A549 (cell line): ENCODE data around the gene PHAF1. TPM values are rescaled to one million over a fixed set of nuclear protein-coding genes. Genes with fewer than 3 reads are reported as not detected.

Source experiments
- ATAC-seq, 2 experiments: fragments of 200-7000 bp in 1 of 2; fragments of >200 bp in 1 of 2; cut with Nextera tagmentation in 1 of 2; cut with Tn5 transposase in 1 of 2; 3 replicates each; pipeline versions ENCODE4 v1.8.0 to v1.9.1; 2018 to 2020; ENCODE audit warnings: mild to moderate bottlenecking in 1 of 2, moderate library complexity in 1 of 2
- CTCF ChIA-PET: fragments of 300-600 bp; sonication (Branson Sonifier 250); formaldehyde crosslinking; extraction: SDS; loops from one replicate; lab custom pipeline; 2021; ENCODE audit warnings: antibody characterized with exemption, inconsistent platforms; lab: Yijun Ruan, JAX
- POLR2A ChIA-PET: fragments of 350-600 bp; formaldehyde crosslinking; extraction: SDS; loops from one replicate; lab custom pipeline; 2021; ENCODE audit warnings: antibody characterized with exemption, inconsistent platforms; lab: Yijun Ruan, JAX
- DNase-seq, 2 experiments: peaks; one replicate each; pipeline versions ENCODE4 v3.0.0 to v3.0.0-alpha.2; 2011 to 2016; ENCODE audit warnings: low read depth in 1 of 2, low spot score in 1 of 2
- FAIRE-seq: peaks from 2 replicates; lab custom pipeline; 2011; peaks lifted over from hg19 to GRCh38; lab: Jason Lieb, UNC
- H3K27ac ChIP-seq, 2 experiments: fragments of >200 bp; sonication (Bioruptor Twin); formaldehyde crosslinking; 3 replicates each; pipeline ENCODE4 v1.5.1; 2016 to 2017
- H3K4me1 ChIP-seq: fragments of >200 bp; sonication (Bioruptor Twin); formaldehyde crosslinking; 3 replicates; pipeline ENCODE4 v1.6.1; 2016
- H3K4me2 ChIP-seq: fragments of >200 bp; sonication (Bioruptor Twin); formaldehyde crosslinking; 3 replicates; pipeline ENCODE4 v1.6.1; 2016
- H3K4me3 ChIP-seq: fragments of >200 bp; sonication (Bioruptor Twin); formaldehyde crosslinking; 3 replicates; pipeline ENCODE4 v1.5.1; 2016
- H3K9me3 ChIP-seq: fragments of >200 bp; sonication (Bioruptor Twin); formaldehyde crosslinking; 3 replicates; pipeline ENCODE4 v1.6.1; 2016
- CBX2 ChIP-seq: fragments of 200-600 bp; sonication (generic); IDR thresholded peaks from 2 replicates; pipeline ENCODE4 v1.6.1; 2016; ENCODE audit warnings: low read depth, mild to moderate bottlenecking, borderline replicate concordance
- CBX8 ChIP-seq: fragments of 200-600 bp; sonication (generic); IDR thresholded peaks from 2 replicates; pipeline ENCODE4 v1.6.1; 2016
- GATA3 ChIP-seq: IDR thresholded peaks from 2 replicates; pipeline ENCODE4 v1.6.1; 2012; ENCODE audit warnings: borderline replicate concordance
- HDAC2 ChIP-seq: fragments of 200-600 bp; sonication (generic); IDR thresholded peaks from 2 replicates; pipeline ENCODE4 v1.6.1; 2016
- HEYL ChIP-seq: fragments of 250-450 bp; sonication (Bioruptor Pico); IDR thresholded peaks from 2 replicates; pipeline ENCODE4 v1.8.0; 2021; ENCODE audit warnings: mild to moderate bottlenecking, moderate library complexity
- HMGXB4 ChIP-seq: fragments of 250-450 bp; sonication (Bioruptor Pico); IDR thresholded peaks from 2 replicates; pipeline ENCODE4 v1.5.0; 2021; ENCODE audit warnings: mild to moderate bottlenecking, moderate library complexity, borderline replicate concordance
- HOXB5 ChIP-seq: fragments of 250-450 bp; sonication (Bioruptor Pico); IDR thresholded peaks from 2 replicates; pipeline ENCODE4 v1.5.0; 2020; ENCODE audit warnings: mild to moderate bottlenecking, moderate library complexity
- JUN ChIP-seq, 2 experiments: fragments of >200 bp; sonication (Bioruptor Twin); formaldehyde crosslinking; IDR thresholded peaks; 2 replicates in 1 of 2; 3 replicates in 1 of 2; pipeline ENCODE4 v1.6.1; 2016 to 2017
- MAX ChIP-seq: IDR thresholded peaks from 2 replicates; pipeline ENCODE4 v1.6.1; 2012
- PHF8 ChIP-seq: fragments of 200-600 bp; sonication (generic); IDR thresholded peaks from 2 replicates; pipeline ENCODE4 v1.6.1; 2016; ENCODE audit warnings: low read depth, mild to moderate bottlenecking, antibody characterized with exemption, moderate library complexity, borderline replicate concordance
- POLR2A ChIP-seq: IDR thresholded peaks from 2 replicates; pipeline ENCODE4 v1.6.1; 2012; ENCODE audit warnings: mild to moderate bottlenecking, low read length
- RAD21 ChIP-seq, 2 experiments: fragments of >200 bp in 1 of 2; sonication (Bioruptor Twin) in 1 of 2; formaldehyde crosslinking in 1 of 2; IDR thresholded peaks in 1 of 2; conservative IDR thresholded peaks in 1 of 2; 2 replicates in 1 of 2; 3 replicates in 1 of 2; pipeline ENCODE4 v1.6.1; 2012 to 2018; ENCODE audit warnings: inconsistent platforms in 1 of 2
- RARB ChIP-seq: fragments of 250-450 bp; sonication (Bioruptor Pico); IDR thresholded peaks from 2 replicates; pipeline ENCODE4 v1.8.0; 2021; ENCODE audit warnings: mild to moderate bottlenecking, moderate library complexity
- RCOR1 ChIP-seq: fragments of 150-350 bp; IDR thresholded peaks from 2 replicates; pipeline ENCODE4 v1.6.1; 2014; ENCODE audit warnings: antibody characterized with exemption, low read length, low read depth
- REST ChIP-seq: fragments of 200-600 bp; sonication (generic); IDR thresholded peaks from 2 replicates; pipeline ENCODE4 v1.6.1; 2016; ENCODE audit warnings: antibody characterized with exemption, mild to moderate bottlenecking, moderate library complexity
- RFX5 ChIP-seq: fragments of 450-650 bp; IDR thresholded peaks from 2 replicates; pipeline ENCODE4 v1.7.1; 2014; ENCODE audit warnings: antibody characterized with exemption, mild to moderate bottlenecking, moderate library complexity
- SMC3 ChIP-seq: fragments of >200 bp; sonication (Bioruptor Twin); formaldehyde crosslinking; IDR thresholded peaks from 3 replicates; pipeline ENCODE4 v1.6.1; 2018; ENCODE audit warnings: inconsistent platforms
- TP53 ChIP-seq: fragments of 250-450 bp; sonication (Bioruptor Pico); IDR thresholded peaks from 2 replicates; pipeline ENCODE4 v1.5.0; 2021; ENCODE audit warnings: mild to moderate bottlenecking, moderate library complexity
- ZC3H11A ChIP-seq: fragments of 450-650 bp; IDR thresholded peaks from 2 replicates; pipeline ENCODE4 v1.6.1; 2014; ENCODE audit warnings: antibody characterized with exemption, mild to moderate bottlenecking
- ZFP36 ChIP-seq: fragments of 450-650 bp; IDR thresholded peaks from 2 replicates; pipeline ENCODE4 v1.6.1; 2014; ENCODE audit warnings: borderline replicate concordance; ENCODE audit not compliant: partially characterized antibody
- WGBS: methylation state at CpG from one replicate; pipeline ENCODE4 v1.1.6; 2017; ENCODE audit errors: missing lambda C conversion rate; 5-methylcytosine and 5-hydroxymethylcytosine counted together
- polyA minus RNA-seq: library from RNA; depleted of rRNA, polyadenylated mRNA; stranded (reverse); fragments of >200 nt; gene quantifications from 2 replicates; pipeline ENCODE4 v1.2.3, GENCODE V29; 2011; rRNA and poly(A)+ RNA removed
- polyA plus RNA-seq, 4 experiments: library from polyadenylated mRNA; depleted of rRNA in 3 of 4; stranded (reverse); fragments of >200 nt; fragmentation: RNase III in 1 of 4; extraction: RNeasy Plus Mini Kit Qiagen cat#74134 plus additional on column Dnase treatment in 1 of 4; gene quantifications; 2 replicates in 3 of 4; 3 replicates in 1 of 4; pipeline ENCODE4 v1.2.3, GENCODE V29; 2011 to 2017
- TF ChIP-seq, protein P1 (sequence below): fragments of 450-650 bp; IDR thresholded peaks from 2 replicates; pipeline ENCODE4 v1.6.1; 2014; ENCODE audit warnings: antibody characterized with exemption
- TF ChIP-seq, protein P2 (sequence below): fragments of >200 bp; sonication (Bioruptor Twin); formaldehyde crosslinking; IDR thresholded peaks from 3 replicates; pipeline ENCODE4 v1.6.1; 2016
- TF ChIP-seq, protein P3 (sequence below): IDR thresholded peaks from 2 replicates; pipeline ENCODE4 v1.6.1; 2012

The PHAF1 gene
- 37.6 and 48.6 TPM in 2 replicates for polyA plus RNA-seq (2011; rRNA removed)
- 31.5 and 38.0 TPM in 2 replicates for polyA plus RNA-seq (2012; cell fraction: cytosol; rRNA removed)
- 32.0 and 34.9 TPM in 2 replicates for polyA plus RNA-seq (2012; cell fraction: nucleus; rRNA removed)
- 20.7 to 21.6 TPM (median 20.9 TPM) in 3 replicates for polyA plus RNA-seq (2017; fragmentation: RNase III; extraction: RNeasy Plus Mini Kit Qiagen cat#74134 plus additional on column Dnase treatment)
- 37.6 and 43.6 TPM in 2 replicates for polyA minus RNA-seq

- peaks cover 34% of the 10 kb centered on the region for H3K4me1 ChIP-seq
- ATAC-seq: peak; percentile 93 to 94
- peak within 1 kb of the TSS; percentile 89 for H3K4me3 ChIP-seq
- H3K9me3 ChIP-seq: no peaks in the 10 kb centered on the region
- ChIA-PET POLR2A (no interaction called here), CTCF (interaction anchor here (0.8 to 1.7 kb wide), 3 partner anchors 8 to 46 kb away, joined by 3 to 14 read pairs (median 5); partner anchors contain the start of gene B3GNT9)
- peak within 1 kb of the TSS; percentile 81 to 93 for H3K27ac ChIP-seq
- 12% methylated on average over 24 of the region's 63 CpGs for WGBS
- peak; percentile 92 to 95 for DNase-seq
- no peak for FAIRE-seq
- H3K4me2 ChIP-seq: peak within 1 kb of the TSS; percentile 97
- TF ChIP-seq ZC3H11A (no peak), RFX5 (no peak), CBX8 (no peak), CBX2 (no peak), HEYL (CRISPR knock-in tag) (no peak), RARB (CRISPR knock-in tag) (no peak), RCOR1 (no peak), SMC3 (0 out of 3 replicates have a peak, but pooled peaks have one; percentile 7), HMGXB4 (CRISPR knock-in tag) (no peak), RAD21 (conservative IDR thresholded peaks at IDR 0.05 in 1 of 2, IDR thresholded peaks at IDR 0.05 in 1 of 2) (no peak), REST (no peak), ZFP36 (no peak), MAX (peak; percentile 67), HOXB5 (CRISPR knock-in tag) (no peak), JUN (IDR thresholded peaks at IDR 0.05) (peak; percentile 70 to 82; a peak in 4 of 5 replicates), POLR2A (peak; percentile 98), TP53 (CRISPR knock-in tag) (no peak), HDAC2 (no peak), GATA3 (peak; percentile 43; the same call in 1 of the 2 replicates), PHF8 (peak; percentile 41; the same call in 1 of the 2 replicates)
- TF ChIP-seq, protein P1, sequence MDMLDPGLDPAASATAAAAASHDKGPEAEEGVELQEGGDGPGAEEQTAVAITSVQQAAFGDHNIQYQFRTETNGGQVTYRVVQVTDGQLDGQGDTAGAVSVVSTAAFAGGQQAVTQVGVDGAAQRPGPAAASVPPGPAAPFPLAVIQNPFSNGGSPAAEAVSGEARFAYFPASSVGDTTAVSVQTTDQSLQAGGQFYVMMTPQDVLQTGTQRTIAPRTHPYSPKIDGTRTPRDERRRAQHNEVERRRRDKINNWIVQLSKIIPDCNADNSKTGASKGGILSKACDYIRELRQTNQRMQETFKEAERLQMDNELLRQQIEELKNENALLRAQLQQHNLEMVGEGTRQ: no peak
- TF ChIP-seq, protein P2, sequence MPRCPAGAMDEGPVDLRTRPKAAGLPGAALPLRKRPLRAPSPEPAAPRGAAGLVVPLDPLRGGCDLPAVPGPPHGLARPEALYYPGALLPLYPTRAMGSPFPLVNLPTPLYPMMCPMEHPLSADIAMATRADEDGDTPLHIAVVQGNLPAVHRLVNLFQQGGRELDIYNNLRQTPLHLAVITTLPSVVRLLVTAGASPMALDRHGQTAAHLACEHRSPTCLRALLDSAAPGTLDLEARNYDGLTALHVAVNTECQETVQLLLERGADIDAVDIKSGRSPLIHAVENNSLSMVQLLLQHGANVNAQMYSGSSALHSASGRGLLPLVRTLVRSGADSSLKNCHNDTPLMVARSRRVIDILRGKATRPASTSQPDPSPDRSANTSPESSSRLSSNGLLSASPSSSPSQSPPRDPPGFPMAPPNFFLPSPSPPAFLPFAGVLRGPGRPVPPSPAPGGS: peak; percentile 95
- TF ChIP-seq, protein P3, sequence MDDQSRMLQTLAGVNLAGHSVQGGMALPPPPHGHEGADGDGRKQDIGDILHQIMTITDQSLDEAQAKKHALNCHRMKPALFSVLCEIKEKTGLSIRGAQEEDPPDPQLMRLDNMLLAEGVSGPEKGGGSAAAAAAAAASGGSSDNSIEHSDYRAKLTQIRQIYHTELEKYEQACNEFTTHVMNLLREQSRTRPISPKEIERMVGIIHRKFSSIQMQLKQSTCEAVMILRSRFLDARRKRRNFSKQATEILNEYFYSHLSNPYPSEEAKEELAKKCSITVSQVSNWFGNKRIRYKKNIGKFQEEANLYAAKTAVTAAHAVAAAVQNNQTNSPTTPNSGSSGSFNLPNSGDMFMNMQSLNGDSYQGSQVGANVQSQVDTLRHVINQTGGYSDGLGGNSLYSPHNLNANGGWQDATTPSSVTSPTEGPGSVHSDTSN: no peak
- TF ChIP-seq, all 56 proteins: peak for 7
These were observed at the start of gene PHAF1 for GRCh38 chr16:67109407-67110135. Gene PHAF1 (plus strand): TSS chr16:67109941. CDS start chr16:67110176, 235 bp downstream.
